Measurements from ENCODE around the gene CSTF1. TPM values are rescaled to one million over a fixed set of nuclear protein-coding genes. Genes with fewer than 3 reads are reported as not detected.

CSTF1 gene
- total and polyA plus RNA-seq, 2 of the 4 experiments (the other 2 are of a cell fraction), result 48.8 to 105 TPM

- Histone ChIP-seq H3K14ac (replicated peaks; ENCODE audit: low read depth, low read length) (no peak overlapping the region; the same call in 1 of the 2 replicates), H3K4me2 (ENCODE audit: low read depth, low read length) (peak overlapping the region; percentile 13; the same call in 1 of the 2 replicates), H4K91ac (ENCODE audit: insufficient read depth, low read depth, low read length) (peak overlapping the region; percentile 44; the same call in 1 of the 2 replicates), H3K9me1 (ENCODE audit: insufficient read depth, low read length) (peaks cover 24% of the 10 kb centered on the region), H3K36me3 (ENCODE audit: control insufficient read depth, insufficient read depth, low read length) (peaks cover 17% of the 10 kb centered on the region), H3K9ac (ENCODE audit: low read depth, low read length) (0 out of 2 replicates have a peak overlapping the region, but pooled peaks have one; percentile 37), H3K27ac (ENCODE audit: insufficient read depth, low read length) (peak overlapping the region; percentile 88; the same call in 1 of the 2 replicates), H2AK9ac (replicated peaks; ENCODE audit: low read depth, low read length, poor library complexity) (no peak overlapping the region), H3K23ac (ENCODE audit: low read depth, low read length) (no peak overlapping the region; the same call in 1 of the 2 replicates), H3K27me3 (ENCODE audit: control insufficient read depth, insufficient read depth, low read length) (no peaks in the 10 kb centered on the region), H3K9me3 (ENCODE audit: control insufficient read depth, insufficient read depth, low read length) (no peaks in the 10 kb centered on the region), H4K5ac (ENCODE audit: low read depth, low read length) (peak overlapping the region; percentile 66; the same call in 1 of the 2 replicates), H3K79me1 (ENCODE audit: low read depth in 1 of 2, low read length in 2 of 2) (peaks cover 39 to 77% of the 10 kb centered on the region in 2 experiments), H2BK15ac (ENCODE audit: low read depth, low read length) (peak overlapping the region; percentile 11; the same call in 1 of the 3 replicates), H3K4ac (ENCODE audit: low read depth, low read length) (peak overlapping the region; percentile 63; the same call in 1 of the 2 replicates), H2AFZ (replicated peaks; ENCODE audit: low read length, poor library complexity) (no peak overlapping the region), H4K20me1 (ENCODE audit: insufficient read depth, low read length) (no peaks in the 10 kb centered on the region), H2AK5ac (ENCODE audit: low read depth, low read length) (0 out of 2 replicates have a peak overlapping the region, but pooled peaks have one; percentile 38), H2BK20ac (ENCODE audit: low read depth, low read length) (no peak overlapping the region), H3K56ac (ENCODE audit: extremely low read depth, insufficient read depth, low read length) (no peak overlapping the region), H2BK120ac (ENCODE audit: low read depth, low read length) (peak overlapping the region; percentile 79), H3K4me3 (ENCODE audit: insufficient read depth, low read depth, low read length) (no peak overlapping the region), H3K4me1 (ENCODE audit: control insufficient read depth, insufficient read depth, low read length) (peaks cover 41% of the 10 kb centered on the region), H4K8ac (ENCODE audit: low read depth in 2 of 2, low read length in 2 of 2) (peak overlapping the region; percentile 41 to 53), H3K18ac (ENCODE audit: low read depth, low read length) (peak overlapping the region; percentile 79), H2BK5ac (ENCODE audit: low read depth, low read length, poor library complexity, severe bottlenecking) (peak overlapping the region; percentile 83)
- intact Hi-C loops (cut with micrococcal nuclease), result no loop called here
- no CpG with 5 or more reads among the region's 1 CpG for WGBS, 2 experiments (ENCODE audit: extremely low coverage in 2 of 2, insufficient read length in 1 of 2)
- ATAC-seq (ENCODE audit: low read depth), result no peak
- ChIA-PET POLR2A (ENCODE audit: unreplicated experiment) (no interaction called here), CTCF (no interaction called here)
- TF ChIP-seq CEBPB (IDR thresholded peaks at IDR 0.05; ENCODE audit: low read depth, low read length) (peak; percentile 36; the same call in 1 of the 2 replicates), CHD1 (IDR thresholded peaks at IDR 0.05; ENCODE audit: low read depth, low read length) (no peak)
- DNase-seq, result no peak
- BruUV-seq (replicated peaks), result no TSS peak
- in situ Hi-C loops (cut with MboI; ENCODE audit: low sequenced_read_pairs), result no loop called here
- dilution Hi-C loops (cut with HindIII; ENCODE audit: low sequenced_read_pairs, unreplicated experiment), result no loop called here
These were observed 31.4 kb downstream of the CSTF1 start for GRCh38 chr20:56423886-56424285.
